NCI-H2029 treated with DMSO at 0.1 percent for 48 hours (cell line): ENCODE results near the gene ETV3.

Experiments
- DNase-seq: peaks from one replicate; lab custom pipeline; 2025; lab: John Stamatoyannopoulos, UW

ETV3 gene

DNA sequence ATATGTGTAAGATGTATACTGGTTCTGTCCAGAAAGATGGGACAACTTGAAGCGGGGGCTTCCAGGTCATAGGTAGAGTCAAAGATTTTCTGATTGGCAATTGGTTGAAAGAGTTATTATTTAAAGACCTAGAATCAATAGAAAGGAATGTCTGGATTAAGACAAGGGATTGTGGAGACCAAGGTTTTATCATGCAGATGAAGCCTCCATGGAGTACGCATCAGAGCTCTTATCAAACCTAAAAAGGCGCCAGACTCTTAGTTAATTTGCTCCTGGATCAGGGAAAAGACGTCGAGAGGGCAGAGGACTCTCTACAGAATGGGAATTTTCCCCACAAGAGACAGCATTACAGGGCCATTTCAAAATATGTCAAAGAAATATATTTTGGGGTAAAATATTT lies 23.7 kb upstream of the ETV3 start:
- no peak for DNase-seq

DNA sequence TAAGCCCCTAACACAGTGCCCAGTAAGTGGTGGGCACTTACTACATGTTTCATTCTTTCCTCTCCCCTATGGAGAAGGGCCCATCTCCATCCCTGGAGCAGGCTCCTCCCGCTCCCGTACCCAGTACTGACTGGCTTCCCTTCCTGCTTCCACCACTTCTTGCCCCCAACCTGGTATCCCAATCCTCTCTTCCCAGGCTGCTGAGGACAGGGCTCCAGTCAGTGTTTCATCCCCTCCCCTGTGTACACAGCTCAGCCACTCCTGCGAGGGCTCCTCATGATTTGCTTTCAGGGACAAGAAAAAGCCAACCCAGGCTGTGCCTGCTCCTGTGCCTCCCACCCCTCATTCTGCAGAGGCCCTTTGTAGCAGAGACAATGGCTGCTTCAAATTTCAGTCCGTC lies 20.8 kb upstream of the ETV3 start:
- DNase-seq, result no peak

DNA sequence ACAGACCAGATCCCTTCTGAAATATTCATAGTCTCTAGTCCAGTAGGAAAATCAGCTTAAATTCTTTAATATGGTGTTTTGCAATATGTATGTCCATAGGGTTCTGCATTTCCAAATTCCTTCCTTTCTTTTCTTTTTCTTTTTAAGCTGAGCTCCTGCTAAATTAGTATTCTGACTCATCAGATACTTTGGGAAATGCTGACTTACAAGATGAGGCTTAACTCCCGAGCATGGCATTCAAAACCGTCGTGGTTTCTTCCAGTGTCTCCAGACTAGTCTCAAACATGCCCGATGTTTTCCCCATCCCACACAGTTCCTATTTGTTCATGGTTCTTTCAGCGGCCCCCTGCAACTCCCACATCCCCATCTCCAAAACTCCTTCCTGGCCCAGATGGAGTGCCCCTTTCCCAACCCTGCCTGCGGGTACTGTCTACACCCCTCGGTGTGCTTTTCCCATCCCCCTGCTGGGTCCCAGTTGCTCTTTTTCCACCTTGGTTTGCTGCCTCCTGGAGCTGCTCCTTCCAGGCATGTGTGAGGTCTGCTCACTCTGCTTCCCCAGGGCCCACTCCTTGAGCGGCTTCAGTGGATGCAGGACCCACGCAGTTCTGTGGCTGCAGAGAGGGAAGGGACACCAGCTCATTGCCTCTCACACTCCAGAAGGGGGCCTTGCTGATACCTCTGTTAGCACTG lies 19.5 kb upstream of the ETV3 start:
- DNase-seq, result no peak

DNA sequence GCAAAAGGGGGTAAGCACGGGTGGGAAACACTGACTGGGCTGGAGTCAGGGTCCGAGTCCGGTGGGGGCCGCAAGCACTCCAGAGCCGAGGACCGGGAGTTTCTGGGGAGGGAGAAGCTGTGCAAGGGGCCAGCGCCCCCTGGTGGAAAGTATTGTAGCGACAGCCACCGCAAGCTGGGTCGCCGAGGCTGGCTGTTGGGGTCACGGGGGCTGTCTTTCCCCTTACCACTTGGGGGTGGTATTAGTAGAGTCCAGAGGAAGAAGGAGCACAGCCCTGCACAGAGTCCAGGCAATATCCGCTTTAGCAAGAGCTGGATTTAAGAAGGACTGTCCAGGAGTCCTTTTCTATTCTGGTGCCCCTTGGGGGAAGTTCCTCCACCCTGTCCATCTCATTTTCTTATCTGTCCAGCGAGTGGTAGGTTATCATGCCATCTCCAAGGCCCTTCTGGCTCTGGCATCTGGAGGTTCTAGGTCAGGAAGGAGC lies 17.9 kb upstream of the ETV3 start:
- DNase-seq, result peak; percentile 44

DNA sequence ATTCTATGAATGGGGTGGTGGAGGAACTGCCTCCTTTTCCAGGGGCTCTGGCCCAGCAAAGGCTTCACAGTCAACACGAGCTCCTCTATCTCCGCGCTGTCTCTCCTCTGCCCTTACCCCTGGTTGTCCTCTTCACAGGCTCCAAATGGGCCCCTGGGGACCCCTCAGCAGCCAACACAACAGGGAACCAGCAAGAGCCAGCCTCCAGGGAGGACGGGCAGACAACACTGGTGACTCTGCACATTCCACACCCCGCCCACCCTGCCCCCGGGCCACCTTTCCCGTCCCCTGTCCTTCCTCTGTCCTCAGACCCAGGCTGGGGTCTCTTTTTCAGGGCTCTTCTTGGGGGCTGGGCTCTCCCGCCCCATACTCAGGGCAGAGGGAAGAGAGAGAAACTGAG lies 17.5 kb upstream of the ETV3 start:
- no peak for DNase-seq

DNA sequence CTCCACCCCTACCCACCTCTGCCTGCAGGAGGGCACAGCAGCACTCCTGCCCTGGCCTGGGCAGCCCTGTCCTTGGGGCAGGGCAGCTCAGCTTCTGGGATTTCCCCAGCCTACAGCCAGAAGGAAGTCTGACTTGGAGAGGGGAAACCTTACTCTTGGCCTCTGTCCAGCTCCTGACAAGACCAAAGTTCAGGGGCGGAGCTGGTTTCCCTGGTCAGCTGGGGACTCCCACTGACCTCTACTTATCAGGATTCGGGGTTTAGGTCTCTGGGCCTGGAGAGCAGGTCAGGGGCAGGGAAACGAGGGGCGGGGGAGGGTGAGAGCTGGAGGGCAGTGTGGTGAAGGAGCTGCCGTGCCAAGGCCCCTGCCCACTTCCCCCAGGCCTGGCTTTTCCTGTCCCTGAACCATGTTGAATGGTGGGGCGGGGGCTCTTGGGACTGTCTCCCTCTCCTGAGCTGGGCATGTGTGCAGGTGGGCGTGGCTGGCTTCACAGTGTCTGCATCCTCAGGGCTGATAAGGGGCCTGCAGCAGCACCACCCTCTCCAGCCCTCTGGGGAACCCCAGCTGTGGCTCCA lies 16.8 kb upstream of the ETV3 start:
- DNase-seq, result no peak

DNA sequence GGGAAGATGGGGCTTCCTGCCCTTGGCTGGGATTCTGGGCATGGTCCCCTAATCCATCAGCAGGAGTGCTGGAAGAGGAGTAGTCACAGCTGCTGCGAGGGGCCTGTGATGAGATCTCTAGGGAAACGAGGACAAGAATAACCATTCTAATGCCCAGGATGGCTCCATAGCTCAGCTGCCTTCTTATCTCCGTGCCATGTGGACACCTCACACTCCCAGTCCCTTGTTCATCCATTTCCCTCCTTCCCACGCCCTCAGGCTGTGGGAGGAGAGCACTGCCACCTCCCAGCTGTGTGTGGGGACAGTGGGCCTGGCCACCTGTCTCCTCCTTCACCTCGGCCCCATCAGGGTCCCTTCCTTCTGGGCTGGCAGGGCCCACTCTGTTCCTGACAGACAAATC lies 16.1 kb upstream of the ETV3 start:
- no peak for DNase-seq

DNA sequence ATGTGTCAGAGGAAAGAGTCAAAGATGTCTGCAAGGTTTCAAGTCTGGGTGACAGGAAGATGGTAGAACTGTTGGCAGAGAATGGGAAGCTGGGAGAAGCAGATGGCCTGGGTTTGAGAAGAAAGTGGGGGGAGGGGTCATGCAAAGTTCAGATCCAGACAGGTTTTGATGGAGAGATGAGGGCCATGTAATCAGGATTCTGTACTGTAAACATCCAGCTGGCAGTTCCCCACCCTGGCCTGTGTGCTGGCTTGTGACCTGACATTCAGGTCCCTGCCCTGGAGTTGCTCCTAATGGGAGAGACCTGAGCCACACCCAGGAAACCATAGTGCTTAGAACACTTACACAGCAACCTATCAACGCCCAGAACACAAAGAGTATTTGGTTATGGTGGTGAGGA lies 15.6 kb upstream of the ETV3 start:
- no peak for DNase-seq

DNA sequence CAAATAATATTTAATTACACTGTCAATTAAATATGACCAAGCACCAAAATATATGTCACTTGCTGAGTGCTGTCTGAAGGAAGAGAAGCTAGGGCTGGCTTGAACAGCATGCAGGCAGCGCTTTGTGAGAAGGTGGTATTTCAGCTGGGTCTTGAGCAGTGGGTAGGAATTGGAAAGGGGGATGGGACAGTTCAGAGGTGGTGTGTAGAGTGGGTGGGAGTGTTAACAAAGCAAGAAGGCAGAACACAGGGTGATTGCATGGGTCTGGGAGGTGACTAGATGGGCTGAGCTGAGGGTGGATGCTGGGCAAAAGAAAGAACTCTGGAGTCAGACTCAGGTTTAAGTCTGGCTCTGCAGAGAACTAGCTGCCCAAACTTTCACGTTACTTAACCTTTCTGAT lies 14.3 kb upstream of the ETV3 start:
- DNase-seq, result no peak

DNA sequence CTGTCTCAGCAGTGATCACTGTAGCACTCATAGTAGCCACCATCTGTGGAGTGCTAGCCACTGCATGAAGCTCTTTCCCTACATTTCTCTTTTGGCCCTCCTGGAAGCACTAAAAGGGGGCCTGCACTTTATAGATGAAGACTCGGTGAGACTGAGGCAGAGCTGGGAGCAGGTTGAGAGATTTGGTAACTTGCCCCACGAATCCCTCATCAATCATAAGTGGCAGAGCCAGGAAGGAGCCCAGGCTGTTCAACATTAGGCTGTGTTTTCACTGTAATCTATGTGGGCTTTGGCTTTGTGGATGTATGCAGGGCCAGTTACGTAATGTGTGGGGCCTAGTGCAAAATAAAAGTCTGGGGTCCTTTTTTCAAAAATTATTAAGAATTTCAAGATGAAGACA lies 13.3 kb upstream of the ETV3 start:
- no peak for DNase-seq

DNA sequence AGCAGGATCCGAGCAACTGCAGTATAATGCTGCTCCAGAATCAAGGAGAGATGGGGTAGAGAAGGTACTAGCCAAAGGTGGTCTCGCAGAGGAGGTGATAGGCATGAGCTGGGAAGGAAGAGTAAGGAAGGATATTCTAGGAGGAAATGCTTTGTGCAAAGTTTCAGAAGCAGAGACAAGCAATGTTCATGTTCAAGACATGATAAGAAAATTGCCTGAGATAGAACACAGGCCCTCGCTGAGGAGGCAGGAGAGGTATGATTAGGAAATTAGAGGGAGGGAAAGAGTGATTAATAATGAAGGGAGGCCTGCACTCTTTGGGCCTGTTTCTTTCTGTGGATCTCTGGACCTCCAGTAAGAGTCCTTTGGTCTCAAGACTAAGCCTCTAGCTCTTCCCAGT lies 12.9 kb upstream of the ETV3 start:
- DNase-seq, result no peak

DNA sequence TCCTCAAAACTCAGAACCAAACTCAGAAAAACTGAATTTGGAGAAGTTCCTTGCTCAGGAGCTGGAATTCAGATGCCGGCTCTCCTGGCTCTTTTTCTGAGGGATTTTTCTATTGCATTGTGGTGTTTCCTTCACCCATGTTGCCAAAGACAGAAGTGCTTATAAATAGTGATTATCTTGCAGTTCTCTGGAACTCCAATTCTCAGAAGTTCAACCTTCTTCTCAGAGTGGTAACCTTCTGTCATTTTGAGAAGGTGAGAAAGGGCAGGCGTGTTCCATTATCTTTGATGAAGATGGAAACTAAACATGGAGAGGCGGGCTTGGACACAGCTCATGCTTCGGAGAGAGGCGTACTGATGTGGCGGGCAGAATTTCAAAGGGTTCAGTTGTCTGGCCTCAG lies 12.4 kb upstream of the ETV3 start:
- DNase-seq, result no peak

DNA sequence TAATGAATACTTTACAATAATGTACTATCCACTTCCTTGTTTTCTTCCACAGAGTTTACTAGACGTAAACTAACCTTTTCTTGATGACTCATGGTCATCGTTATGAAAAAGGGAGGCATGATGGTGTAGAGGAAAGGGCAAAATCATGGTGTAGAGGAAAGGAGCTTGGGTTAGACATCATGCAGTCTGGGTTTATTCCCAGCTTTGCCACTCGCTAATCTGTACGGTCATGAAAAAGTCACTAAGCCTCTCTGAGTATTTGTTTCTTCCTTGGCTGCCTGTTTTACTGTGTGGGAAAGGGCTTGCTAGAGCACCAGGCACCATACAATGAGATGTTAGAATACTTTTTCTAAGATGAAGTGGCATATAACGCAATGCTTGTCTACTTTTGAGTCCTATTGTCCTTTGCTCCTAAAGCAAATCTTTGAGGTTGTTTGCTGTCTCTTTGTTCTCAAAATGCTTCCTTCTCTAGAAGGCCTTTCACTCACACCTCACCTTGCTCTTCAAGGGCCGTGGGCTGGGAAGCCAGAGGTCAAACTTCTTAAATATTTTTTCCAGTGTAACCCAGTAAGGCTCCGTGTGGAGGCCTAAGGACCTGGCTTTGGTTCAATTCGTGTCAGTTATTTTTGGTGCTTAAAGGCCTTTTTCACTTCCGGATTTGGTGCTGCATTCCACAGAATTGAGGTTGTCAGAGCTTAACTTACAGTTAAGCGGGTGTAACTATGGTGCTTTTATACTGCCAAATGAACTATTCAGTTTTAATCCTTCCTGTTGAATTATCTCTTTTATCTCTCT lies 9.9 kb upstream of the ETV3 start:
- no peak for DNase-seq

DNA sequence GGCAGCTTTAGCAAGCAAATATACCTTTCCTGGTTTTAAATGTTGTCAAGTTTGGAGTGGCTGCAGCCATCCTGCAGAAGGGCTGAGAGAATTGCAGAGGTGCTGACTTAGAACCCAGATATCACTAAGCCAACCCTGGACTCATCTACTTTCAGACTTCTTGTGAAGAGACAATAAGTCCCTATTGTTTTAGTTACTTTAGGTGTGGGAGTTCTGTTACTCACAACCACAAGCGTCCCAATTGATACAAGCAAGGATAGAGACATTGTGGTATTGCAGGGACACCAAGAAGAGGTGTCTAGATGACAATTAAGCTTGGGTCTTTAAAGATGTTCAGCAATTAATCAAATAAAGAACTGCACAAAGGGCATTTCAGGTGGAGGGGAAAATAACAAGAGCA lies 8.8 kb upstream of the ETV3 start:
- DNase-seq, result no peak

DNA sequence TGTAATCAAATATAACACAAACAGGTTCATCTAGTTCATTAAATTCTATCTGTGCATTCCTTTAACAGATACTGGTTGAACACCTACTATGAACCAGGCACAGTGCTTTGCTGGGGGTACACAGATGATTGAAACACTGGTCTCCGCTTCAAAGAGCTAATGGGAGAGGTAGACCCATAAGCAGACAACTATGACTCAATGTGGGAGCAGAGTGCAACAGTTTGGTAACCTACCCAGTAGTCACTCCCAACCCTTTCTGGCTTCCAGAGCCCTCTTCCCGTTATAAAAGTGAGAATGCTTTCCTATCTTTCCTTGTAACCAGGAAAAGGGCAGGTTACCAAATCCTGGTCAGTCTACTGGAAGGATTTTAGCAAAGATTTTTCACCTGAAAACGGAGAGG lies 8.0 kb upstream of the ETV3 start:
- no peak for DNase-seq

DNA sequence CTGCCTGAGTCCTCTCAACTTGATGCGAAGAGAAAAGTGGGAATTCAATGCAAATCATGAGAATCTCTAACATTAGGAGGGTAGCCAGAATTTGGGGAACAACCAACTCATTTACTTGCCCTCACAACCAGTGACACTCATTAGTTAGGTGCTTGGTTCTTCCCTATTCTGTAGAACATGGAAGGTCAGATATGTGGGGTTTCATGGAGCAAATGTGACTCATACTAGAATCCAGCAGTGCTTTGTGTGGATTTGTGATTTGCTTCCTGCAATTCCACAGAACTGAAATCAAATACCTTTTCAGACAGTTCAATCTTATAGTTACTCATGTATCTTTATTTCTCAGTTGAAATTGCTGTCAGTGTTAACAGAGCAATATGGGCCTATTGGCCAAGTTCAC lies 6.9 kb upstream of the ETV3 start:
- no peak for DNase-seq

DNA sequence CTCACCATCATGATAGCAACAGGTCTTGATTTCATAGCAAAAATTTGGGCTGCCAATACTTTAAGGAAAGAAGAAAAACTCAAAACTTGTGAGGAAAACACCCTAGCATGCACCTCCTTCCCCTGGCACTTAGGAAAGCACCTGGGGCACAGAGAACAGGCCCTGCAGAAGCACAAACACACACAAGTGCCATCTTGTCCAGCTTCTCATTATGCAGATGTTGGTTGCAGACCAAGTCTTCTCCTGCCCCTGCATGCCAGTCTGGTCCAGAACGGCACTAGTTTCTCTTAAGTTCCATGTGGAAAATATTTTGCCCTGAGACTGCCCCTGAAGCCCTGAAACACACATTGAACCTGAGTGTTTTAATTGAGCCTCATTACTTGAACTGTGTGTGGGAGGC lies 6.3 kb upstream of the ETV3 start:
- no peak for DNase-seq

DNA sequence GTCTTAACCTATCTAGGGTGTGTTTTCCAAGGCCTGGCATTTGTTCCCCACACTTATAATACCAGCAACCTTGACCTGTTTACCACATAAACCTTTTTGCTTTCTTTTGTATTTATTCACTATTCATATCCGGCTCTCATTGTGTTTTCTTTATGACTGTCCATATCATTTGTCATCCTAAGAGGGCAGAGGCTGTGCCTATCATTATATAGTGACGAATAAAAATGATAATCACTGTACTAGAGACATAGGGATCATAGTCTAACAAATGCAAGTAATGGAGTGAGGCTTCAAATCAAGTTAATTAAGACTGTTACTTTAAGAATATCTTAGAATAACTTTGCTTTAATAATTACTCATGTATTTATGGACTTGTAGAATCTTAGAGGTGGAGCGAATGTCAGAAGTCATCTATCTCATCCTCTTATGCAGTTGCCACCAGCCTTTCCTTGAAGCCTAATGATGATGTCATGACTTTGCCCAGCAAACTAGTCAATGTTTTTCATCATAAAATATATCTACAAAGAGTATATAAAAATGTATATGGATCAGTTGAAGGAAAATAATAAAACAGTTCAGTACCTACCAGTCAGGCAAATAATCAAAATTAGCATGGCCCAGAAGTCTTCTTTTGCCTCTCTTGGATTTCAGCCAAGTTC lies 4.7 kb upstream of the ETV3 start:
- DNase-seq, result no peak

DNA sequence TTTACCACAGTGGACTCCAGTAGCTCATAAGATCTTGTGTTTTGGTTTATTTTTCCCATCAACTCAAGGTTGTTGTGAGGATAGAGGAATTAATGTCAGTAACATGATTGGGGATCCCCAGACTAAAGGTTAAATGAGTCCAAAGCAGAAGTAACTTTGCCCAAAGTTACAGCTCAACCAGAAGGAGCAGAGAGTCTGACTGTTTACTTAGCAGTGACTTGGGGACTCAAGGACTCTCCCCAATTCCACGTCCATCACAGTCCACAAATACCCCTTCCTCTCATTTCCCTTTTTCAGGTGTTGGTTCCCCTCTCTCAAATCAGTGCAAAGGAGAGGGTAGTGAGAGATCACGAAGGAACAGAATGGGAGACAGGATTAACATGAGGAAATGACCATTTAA lies 4.0 kb upstream of the ETV3 start:
- DNase-seq, result no peak

DNA sequence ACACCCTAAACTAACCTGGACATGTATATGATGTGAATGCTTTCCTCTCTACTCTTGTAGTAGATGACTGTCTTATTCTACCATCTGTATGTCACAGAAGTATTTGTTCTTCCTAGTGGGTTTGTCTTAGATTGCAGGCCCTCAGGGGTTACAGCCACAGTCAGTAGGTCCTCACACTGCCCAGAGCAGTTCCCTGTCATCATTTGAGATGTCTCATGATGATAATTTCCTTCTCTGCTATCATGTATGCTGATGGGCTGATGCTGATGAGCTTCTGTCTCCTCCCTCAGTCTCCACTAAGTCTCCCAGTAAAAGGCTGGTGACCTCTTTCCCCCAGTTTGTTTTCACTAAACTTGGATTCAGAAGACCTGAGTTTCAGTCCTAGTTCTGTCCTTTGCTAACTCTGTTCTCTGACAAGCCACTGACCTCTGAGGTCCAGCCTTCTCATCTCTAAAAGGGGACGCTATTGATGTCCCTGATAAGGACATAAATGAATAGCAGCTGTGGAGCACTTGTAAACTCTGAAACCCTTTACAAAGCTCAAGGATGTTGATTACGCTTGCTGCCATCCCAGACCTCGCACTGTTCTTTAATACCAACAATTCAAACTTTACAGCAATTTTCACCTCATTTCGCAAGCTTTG lies 3.1 kb upstream of the ETV3 start:
- DNase-seq, result no peak

DNA sequence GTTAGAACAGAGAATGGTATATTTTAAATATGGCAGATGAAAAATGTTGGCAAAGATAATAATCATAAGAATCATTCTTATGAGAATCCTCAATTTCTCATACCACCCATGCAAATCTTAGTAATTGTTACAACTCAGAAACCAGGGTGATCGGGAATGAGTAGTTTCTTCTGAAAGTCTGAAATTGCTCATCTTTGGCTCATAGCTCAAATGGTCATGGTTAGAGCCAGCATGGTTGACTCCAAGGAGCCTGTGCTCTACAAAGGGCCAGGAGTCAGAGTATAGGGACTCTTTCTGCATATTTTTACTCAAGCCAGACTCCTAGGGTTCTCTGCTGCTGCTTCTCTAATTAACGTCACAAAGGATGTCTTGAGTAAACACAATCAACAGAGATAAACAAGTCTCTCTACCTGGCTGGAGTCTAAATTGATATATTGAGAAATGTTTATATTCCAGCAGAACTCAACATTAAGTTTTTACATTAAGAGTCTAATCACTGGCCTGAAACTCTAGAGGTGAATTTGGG lies 1.9 kb upstream of the ETV3 start:
- DNase-seq, result no peak

DNA sequence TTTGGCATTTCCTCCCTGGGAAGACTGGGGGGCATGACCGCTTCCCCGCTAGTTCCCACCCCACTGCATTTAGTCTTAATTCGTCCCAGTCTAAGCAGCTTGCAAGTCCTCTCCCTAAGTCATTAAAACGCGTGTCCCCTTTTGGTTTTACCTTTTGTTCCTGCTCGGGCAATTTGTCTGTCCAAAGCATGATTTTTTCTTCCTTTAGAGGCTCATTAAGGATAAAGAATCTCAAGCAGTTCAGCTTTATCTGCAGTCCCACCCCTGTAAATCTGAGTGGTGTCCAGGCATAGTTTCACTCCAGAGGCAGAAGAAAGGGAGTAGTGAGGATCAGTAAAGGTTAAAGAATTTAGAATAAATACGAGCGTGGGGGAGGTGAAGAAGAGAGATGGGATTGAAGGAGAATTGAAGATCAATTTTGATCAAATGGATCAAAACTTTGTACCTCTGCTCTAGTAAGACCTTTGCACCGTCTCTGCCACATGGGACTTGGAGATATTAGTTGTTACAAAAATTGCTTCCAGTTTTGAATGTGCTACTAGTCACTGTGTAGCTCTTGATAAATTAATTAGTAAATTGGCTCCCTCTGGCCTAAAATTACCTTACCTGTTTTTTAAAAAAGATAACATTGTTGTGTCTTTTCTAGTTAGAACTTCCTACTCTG lies 989 bp upstream of the ETV3 start:
- no peak for DNase-seq
